HFF-Myc (cell line): Measurements from ENCODE around the gene ERAL1.
"Not testable (repeated sequence)": the region's sequence is repeated elsewhere in the genome, so short reads cannot be mapped to it uniquely, and the experiment has no call there.

Experiments
- DNase-seq: peaks from one replicate; pipeline ENCODE4 v3.0.0-alpha.2; 2011; ENCODE audit warnings: low read depth; ENCODE audit errors: extremely low read depth
- H3K4me3 ChIP-seq: replicated peaks from 2 replicates; pipeline ENCODE4 v1.5.1; 2011; ENCODE audit warnings: low read depth, mild to moderate bottlenecking, control low read depth, low read length
- CTCF ChIP-seq: IDR thresholded peaks from 2 replicates; pipeline ENCODE4 v1.5.1; 2012; ENCODE audit warnings: mild to moderate bottlenecking, low read depth, low read length, control low read depth; ENCODE audit errors: missing control alignments

Gene ERAL1

DNA sequence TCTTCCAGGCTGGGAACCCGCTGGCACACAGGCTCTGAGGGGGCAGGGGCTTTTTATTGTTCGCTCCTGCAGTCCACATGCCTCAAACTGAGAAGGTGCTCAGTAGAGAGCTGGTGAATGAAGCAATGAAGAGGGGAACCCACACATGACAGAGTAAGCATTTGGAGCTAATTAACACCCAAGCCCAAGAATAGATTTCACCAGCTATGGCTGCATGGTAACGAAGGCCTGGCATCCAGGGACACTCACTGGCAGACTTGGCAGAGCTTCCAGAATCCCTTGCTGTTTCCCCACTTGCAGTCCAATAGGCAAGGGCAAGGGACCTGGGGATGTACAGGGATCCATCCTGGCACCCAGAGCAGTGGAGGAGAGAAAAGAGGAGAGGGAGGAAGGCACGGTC, 30.5 kb downstream of the ERAL1 start:
- no peak for DNase-seq
- no peak for TF ChIP-seq CTCF
- no peak overlapping the region for H3K4me3 ChIP-seq

- H3K4me3 ChIP-seq = no peak overlapping the region
- DNase-seq = no peak
- no peak for TF ChIP-seq CTCF
Measured at GRCh38 chr17:28885951-28886350, 31.1 kb downstream of the ERAL1 start.

DNA sequence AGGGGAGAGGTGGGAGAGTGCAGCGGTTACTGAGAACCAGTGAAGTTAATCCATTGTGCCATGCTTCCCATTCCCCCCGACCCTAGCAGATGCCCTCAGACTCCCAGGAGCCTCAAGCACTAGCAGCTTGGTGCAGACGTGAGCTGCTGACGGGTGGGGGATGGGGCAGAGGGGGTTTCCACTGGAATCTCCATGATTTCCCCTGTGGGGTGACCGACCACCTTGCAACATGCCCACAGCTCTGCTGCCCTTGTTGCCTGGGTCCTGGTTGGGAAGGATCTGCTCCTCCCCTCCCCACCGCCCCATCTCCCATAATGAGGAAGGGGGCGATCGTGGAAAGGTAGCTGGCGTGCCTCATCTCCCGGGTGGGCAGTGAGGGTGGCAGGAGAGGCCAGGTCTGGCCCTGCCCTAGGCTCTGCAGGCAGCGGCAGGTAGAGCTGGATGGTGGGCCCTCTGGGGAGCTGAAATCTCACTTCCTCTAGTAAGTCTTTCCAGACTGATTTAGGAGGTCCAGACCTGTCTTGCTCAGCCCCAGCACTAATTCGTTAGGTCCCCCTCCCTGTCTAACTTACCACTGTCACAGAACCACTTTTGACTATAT, 33.2 kb downstream of the ERAL1 start:
- TF ChIP-seq CTCF = no peak
- no peak for DNase-seq
- no peak overlapping the region for H3K4me3 ChIP-seq

- no peak for DNase-seq
- H3K4me3 ChIP-seq = no peak overlapping the region
- TF ChIP-seq CTCF = no peak
Measured at GRCh38 chr17:28888832-28889231, 34.0 kb downstream of the ERAL1 start.

GRCh38 chr17:28889996-28890395, 35.2 kb downstream of the ERAL1 start:
- TF ChIP-seq CTCF = no peak
- no peak overlapping the region for H3K4me3 ChIP-seq
- DNase-seq = no peak

GRCh38 chr17:28891201-28891600, 36.4 kb downstream of the ERAL1 start:
- H3K4me3 ChIP-seq = no peak overlapping the region
- no peak for TF ChIP-seq CTCF
- no peak for DNase-seq

GRCh38 chr17:28892024-28892423, 37.2 kb downstream of the ERAL1 start:
- no peak for DNase-seq
- no peak overlapping the region for H3K4me3 ChIP-seq
- no peak for TF ChIP-seq CTCF

DNA sequence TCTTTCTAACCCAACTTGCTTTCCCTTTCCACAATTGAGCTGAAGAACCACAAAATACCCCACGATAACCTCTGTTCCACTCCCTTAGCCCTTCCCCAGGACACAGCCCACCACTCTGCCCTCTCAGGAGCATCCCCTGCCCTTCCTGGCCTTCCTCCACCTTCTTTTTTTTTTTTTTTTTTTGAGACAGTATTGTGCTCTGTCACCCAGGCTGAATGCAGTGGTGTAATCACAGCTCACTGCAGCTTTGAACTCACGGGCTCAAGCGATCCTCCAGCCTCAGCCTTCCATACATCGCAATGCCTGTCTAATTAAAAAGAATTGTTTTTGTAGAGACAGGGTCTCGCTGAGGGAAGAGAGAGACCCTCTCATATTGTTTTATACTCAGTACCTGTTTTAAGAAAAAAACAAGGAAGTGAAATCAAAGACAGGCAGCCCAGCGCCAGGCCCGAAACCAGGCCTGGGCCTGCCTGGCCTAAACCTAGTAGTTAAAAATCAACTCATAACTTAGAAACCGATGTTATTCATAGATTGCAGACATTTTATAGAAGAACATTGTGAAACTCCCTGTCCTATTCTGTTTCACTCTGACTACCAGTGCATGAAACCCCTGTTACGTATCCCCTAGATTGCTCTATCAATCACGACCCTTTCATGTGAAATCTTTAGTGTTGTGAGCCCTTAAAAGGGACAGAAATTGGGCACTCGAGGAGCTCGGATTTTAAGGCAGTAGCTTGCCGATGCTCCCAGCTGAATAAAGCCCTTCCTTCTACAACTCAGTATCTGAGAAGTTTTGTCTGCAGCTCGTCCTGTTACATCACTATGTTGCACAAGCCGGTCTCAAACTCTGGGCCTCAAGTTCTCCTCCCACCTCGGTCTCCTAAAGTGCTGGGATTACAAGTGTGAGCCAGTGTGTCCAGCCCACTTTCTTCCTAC, 38.7 kb downstream of the ERAL1 start:
- not testable (repeated sequence) for H3K4me3 ChIP-seq, DNase-seq
